ENCODE data around the gene PYROXD2. TPM values are rescaled to one million over a fixed set of nuclear protein-coding genes. Genes with fewer than 3 reads are reported as not detected.
A peak's percentile ranks its signal among the peaks of the same experiment; 100 is the strongest.

PYROXD2 gene
- total and polyA plus RNA-seq, 2 of the 13 experiments (the other 11 are each of a cell fraction or from before 2014, with no cell fraction given): 2.0 to 6.2 TPM

GRCh38 chr10:98414932-98415730, at the start of gene PYROXD2 (continued):
- TF ChIP-seq ZNF598 (CRISPR knock-in tag; IDR thresholded peaks at IDR 0.05; ENCODE audit: borderline replicate concordance) (peak; percentile 86; the same call in 1 of the 2 replicates), KLF12 (CRISPR knock-in tag; IDR thresholded peaks at IDR 0.05; ENCODE audit: borderline replicate concordance) (peak; percentile 76; the same call in 1 of the 2 replicates), REPIN1 (CRISPR knock-in tag; IDR thresholded peaks at IDR 0.05; ENCODE audit: borderline replicate concordance, low read depth) (peak; percentile 81), ZBTB2 (CRISPR knock-in tag; IDR thresholded peaks at IDR 0.05; ENCODE audit: low read depth) (peak; percentile 64; the same call in 1 of the 2 replicates), PITX1 (CRISPR knock-in tag; IDR thresholded peaks at IDR 0.05) (peak; percentile 67), CENPX (CRISPR knock-in tag; IDR thresholded peaks at IDR 0.05) (no peak), MIER3 (CRISPR knock-in tag; IDR thresholded peaks at IDR 0.05; ENCODE audit: borderline replicate concordance) (no peak), ZBTB40 (IDR thresholded peaks at IDR 0.05) (no peak), ZBTB40 (CRISPR knock-in tag; IDR thresholded peaks at IDR 0.05) (peak; percentile 20; the same call in 1 of the 2 replicates), ZNF446 (CRISPR knock-in tag; IDR thresholded peaks at IDR 0.05) (no peak), PAXIP1 (CRISPR knock-in tag; conservative IDR thresholded peaks at IDR 0.05) (peak; percentile 53), MXD3 (CRISPR knock-in tag; IDR thresholded peaks at IDR 0.05) (0 out of 2 replicates have a peak, but pooled peaks have one; percentile 40)
